Activated gamma-delta T cell treated with anti-CD3 and anti-CD28 coated beads, Interleukin-2, amount 50 U/mL, for 16 hours (primary cell): ENCODE results near the gene ENTREP3.
"Not testable (repeated sequence)": the region's sequence is repeated elsewhere in the genome, so short reads cannot be mapped to it uniquely, and the experiment has no call there.

Source experiments
- DNase-seq: peaks from one replicate; pipeline ENCODE4 v3.0.0-alpha.2; 2020; ENCODE audit warnings: low read depth

Gene ENTREP3, protein sequence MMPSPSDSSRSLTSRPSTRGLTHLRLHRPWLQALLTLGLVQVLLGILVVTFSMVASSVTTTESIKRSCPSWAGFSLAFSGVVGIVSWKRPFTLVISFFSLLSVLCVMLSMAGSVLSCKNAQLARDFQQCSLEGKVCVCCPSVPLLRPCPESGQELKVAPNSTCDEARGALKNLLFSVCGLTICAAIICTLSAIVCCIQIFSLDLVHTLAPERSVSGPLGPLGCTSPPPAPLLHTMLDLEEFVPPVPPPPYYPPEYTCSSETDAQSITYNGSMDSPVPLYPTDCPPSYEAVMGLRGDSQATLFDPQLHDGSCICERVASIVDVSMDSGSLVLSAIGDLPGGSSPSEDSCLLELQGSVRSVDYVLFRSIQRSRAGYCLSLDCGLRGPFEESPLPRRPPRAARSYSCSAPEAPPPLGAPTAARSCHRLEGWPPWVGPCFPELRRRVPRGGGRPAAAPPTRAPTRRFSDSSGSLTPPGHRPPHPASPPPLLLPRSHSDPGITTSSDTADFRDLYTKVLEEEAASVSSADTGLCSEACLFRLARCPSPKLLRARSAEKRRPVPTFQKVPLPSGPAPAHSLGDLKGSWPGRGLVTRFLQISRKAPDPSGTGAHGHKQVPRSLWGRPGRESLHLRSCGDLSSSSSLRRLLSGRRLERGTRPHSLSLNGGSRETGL

DNA sequence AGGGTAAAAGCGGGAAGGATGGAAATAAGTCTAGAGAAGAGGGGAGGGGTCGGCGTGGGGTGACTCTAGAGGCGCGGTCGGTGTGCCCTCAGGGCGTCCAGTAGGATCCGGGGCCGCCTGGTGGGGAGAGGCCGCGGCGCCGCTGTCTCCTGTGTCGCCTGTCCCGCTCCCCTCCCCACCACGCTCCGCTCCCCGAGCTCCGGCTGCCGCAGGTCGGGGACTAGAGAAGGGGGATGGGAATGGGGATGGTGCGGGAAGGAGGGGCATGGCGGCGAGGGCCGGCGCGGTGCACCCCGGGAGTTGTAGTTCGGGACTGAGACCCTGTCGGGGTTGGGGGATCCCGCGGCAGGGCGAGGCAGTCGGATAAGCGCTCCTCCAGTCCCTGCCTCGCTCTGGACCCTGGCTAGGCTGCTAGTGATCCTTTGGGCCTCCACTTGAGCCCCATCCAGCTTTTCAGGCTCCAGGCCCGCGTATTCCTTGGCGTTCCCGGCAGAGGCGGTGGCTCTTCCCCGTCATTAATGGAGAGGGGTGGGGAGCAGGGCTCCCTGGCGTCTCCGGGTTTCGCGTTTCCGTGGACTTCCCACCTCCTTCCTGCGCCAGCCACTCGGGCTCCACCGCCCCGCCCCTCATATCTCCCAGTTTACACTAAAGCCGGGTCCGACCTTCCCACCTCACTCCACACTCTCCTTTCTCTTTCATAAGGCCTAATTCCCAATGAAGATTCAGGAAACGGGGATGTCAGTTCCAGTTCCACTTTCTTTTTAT, at the start of gene ENTREP3:
Gene ENTREP3, minus strand, starts transcription at position 241 of the 765 bp plus-strand sequence. CDS start 606 bp downstream, outside the sequence.
- peak; percentile 59 for DNase-seq

DNA sequence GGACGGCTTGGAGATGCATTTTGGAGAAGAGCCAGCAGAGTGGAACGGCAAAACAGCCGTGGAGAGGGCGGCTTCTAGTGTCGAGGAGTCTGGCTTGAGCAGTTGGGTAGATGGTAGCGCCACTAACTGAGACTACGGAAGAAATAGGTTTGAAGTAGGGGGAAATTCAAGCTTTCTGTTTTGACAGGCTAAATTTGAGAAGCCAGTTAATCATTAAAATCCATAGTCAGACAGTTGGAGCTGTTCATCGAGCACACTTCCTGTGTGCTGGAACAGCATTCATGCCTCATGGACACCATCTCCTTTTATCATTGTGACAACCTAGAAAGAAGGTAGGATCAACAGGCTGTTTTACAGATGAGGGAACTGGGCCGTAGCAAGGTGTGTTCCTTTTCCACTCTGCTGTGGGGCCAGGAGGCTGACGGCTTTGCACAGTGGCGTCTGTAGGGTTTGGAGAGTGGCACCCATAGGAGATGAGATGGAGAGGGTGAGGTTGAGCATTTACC, 49.3 kb upstream of the ENTREP3 start:
- no peak for DNase-seq

DNA sequence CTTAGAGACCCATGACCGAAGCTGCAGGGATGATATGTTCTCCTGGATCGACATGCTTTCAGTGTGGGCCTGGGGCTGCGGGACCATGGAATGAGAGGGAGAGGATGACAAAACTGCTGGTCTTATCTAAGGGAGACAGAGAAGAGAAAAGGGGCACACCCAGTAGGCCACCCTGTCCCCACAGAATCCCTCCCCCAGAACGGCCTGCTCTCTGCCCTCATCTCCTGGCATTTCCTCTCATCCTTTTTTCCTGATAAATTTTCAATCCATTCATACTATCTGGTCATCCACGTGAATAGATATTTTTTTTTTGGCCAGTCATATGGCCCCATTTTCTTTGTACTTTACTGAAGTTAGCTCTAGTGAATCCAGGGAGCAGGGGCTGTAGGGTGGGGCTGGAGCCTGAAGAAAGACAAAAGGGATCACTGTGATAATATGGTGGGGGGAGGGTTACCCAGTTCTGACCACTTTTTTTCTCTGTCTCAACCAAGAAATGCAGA, 46.1 kb upstream of the ENTREP3 start, which contains the start of gene PKLR:
Gene PKLR, minus strand, starts transcription at position 97 of the 500 bp plus-strand sequence. Its CDS starts 43 bp downstream, at position 54.
- no peak for DNase-seq

DNA sequence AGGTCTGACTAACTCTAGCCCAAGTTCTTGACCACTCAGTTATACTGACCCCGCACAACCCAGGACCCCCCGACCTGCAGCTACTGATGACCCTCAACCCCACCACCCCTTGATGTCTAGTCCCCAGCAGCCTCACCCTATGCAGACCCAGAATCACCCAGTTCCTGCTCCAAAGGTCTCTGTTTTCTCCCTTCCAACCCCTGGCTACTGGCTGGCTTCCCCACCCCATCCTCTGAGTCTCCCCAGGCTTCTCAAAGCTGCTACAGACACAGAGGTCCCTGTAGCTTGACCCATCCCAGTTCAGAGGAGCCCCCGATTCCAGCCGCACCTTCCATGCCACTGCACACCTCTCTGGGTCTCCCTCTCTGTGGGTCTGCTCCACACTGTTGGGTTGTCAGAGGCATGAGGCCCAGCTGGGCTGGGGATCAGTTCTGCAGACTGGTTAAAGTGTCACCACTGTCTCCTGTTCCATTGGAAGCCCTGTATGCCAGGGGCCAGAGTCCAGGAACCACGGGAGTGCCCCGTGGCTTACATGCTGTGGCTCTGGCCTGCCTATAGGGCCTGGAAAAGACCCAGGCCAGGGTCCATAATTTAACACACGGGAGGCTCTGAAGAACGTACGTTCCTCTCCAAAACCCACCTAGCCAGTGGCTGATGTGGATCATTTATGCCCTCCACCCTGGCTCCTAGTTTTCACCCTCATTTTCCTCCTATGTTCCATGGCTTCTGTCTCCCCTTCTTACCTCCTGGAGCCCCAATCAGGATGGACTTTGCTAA, 45.5 kb upstream of the ENTREP3 start:
- DNase-seq, result no peak

DNA sequence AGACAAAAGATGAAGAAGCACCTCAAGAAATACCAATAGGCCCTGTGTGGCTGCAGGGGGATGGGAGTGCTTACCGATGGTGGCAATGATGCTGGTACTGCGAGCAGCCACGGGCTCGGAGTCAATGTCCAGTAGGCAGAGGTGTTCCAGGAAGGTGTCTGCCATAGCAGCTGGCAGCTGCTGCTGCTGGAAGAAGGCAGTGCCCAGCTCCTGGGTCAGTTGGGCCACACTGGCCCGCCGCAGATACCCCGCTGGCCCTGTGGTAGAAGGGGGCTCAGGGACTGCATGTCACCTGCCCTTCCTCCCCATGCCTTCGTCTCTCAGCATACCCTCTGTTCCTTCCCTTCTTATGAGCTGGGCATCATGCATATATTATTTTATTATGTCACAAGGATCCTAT, 44.7 kb upstream of the ENTREP3 start:
- no peak for DNase-seq

DNA sequence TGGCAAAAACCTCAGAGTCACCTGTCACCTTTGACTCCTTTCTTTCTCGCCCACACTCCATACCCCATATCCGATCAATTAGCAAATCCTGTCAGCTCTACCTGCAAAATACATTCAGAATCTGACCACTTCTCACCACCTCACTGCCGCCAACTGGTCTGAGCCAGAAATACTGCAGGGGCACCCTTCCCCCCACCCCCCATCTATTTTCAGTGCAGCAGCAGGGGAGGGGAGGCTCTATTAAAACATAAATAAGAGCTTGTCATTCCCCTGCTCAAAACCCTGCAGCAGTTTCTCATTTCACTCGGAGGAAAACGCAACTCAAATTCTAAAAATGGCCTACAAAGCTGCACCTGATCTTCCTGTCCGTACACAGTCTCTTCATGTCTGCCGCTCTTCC, 42.1 kb upstream of the ENTREP3 start:
- no peak for DNase-seq

DNA sequence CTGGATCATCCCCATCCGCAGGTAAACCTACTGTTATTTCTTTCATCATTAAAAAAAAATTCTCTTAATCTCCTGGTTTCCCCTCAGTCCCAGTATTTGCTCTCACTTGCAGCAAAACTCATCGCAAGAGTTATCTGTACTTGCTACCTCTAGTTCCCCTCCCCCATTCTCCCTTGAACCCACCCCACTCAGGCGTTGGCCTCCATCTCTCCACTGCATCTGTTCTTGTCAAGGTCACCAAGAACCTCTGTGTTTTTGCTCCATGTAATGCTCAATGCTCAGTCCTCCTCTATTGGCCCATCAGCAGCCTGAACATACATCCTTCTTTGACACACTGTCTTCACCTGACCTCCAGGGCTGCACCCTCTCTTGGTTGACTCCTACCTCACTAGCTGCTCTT, 41.4 kb upstream of the ENTREP3 start:
- DNase-seq, result no peak

DNA sequence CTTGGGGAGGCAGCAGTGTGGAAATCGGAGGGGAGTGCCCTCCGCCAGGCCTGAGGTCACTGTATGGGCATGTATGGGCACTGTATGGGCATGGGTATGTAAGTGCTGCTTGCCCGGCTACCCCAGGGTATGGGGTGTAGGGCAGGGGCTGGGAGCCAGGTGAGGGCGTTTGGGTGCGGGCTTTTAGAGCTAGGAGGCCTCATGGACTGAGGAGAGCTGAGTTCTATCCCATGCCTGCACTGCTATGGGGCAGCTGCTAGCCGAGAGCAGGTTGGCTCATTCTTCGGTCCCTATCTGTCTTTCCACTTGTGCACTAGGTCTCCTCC, 40.6 kb upstream of the ENTREP3 start:
- no peak for DNase-seq

DNA sequence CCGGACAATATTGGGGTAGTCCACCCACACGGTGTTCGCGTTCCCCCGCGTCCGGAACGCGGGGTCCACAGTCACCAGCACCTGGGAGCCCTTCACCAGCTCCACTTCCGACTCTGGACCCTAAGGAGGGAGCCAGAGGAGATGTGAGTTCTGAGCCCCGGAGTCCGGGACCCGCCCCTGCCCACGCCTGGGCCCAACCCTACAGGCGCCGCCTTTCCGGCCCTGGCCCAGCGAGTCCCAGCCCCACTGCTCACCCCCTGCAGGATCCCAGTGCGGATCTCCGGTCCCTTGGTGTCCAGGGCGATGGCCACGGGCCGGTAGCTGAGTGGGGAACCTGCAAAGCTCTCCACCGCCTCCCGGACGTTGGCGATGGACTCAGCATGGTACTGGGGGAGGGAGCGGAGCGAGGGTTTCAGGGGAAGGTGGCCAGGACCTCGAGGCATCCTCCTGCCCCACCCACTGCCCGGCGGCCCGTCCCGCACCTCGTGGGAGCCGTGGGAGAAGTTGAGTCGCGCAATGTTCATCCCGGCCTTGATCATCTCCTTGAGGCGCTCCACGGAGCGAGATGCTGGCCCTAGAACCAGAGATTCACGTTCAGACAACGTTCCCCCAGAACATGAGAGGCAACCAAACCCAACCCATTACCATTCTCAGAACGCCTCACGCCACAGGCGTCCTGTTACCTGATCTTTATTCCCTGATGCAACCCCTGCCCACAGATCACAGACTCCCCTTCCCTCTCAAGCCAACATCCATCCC, 40.1 kb upstream of the ENTREP3 start:
- no peak for DNase-seq

DNA sequence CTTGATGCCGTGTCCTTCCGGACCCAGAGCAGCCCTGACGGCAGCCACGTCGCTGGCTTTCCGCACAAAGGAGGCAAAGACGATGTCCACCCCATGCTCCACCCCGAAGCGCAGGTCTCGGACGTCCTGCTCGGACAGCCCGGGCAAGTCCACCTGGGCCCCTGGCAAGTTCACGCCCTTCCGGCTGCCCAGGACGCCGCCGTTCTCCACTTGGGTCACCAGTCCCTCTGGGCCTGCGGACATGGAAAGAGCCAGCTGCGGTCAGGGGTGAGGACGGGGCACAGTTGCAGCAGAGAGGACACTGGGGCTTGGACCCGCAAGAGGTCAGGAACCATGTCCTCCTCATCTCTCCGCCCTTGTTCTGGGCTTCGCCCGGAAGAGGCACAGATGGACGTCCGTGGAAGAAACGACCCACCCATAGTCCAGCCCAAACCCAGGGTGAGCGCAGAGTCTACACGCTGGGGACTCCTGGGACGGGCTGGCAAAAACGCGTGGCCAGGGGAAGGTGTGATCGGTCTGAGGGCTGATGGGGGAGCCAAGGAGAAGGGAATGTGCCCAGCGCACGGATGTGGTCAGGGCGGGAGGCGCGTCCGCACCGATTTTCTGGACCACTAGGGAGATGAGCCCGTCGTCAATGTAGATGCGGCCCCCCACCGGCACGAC, 39.4 kb upstream of the ENTREP3 start:
- DNase-seq, result no peak

DNA sequence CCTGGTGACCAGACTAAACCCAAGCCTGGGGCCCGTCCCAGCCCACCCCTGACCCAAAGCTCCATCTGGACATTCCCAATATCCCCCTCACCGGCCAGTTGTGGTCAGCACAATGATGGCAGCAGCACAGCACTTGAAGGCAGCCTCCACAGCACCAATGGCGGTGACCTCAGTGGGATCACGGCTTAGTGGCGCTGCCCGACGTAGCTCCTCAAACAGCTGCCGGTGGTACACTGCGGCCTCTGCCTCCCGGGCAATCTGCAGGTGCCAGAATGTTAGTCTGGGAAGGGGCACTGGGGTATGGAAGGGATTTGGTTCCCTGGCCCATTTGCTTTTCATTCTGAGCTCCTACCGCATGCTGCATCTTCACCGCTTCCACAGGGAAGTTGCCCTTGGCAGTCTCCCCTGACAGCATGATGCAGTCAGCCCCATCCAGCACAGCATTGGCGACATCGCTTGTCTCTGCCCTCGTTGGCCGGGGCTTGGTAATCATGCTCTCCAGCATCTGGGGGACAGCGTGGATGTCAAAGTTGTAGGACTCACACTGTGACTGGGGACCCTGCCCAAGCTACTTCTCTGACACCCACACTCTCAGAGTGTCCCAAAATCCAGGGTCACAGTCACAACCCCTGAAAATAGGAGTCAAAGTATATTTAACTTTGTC, 37.9 kb upstream of the ENTREP3 start:
- no peak for DNase-seq

DNA sequence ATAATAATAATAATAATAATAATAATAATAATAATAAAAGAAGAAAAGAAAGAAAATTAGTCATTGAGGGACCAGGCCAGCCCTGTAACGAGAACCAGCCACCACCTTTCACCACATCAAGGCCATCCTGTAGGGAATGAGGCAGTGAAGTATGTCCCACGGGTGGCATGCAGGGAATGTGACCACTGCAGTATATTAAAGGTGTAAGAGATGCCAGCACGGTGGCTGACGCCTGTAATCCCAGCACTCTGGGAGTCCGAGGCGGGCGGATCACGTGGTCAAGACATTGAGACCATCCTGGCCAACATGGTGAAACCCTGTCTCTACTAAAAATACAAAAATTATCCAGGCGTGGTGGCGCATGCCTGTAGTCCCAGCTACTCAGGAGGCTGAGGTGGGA, 35.7 kb upstream of the ENTREP3 start:
- DNase-seq, result not testable (repeated sequence)

DNA sequence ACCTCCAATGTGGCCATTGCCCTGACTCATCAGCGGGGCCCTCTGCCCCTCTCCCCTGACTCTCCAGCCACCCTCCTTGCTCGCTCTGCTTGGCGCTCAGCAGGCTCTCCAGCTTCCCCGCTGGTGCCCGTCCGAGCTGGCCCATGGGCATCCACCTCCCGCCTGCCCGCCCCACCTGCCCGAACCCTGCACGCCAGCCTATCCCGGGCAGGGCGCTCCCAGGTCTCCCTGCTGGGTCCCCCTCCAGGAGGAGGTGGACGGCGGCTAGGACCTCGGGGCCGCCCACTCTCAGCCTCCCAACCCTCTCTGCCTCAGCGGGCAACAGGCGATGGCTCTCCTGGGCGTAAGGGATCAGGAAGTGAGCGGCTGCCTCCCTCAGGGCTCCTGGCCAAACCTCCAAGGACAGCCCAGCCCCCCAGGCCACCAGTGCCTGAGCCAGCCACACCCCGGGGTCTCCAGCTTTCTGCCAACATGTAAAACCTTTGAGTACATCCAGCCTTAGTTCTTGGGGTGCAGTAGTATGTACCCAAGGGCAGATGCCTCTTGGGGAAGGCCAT, 32.8 kb upstream of the ENTREP3 start:
- no peak for DNase-seq

DNA sequence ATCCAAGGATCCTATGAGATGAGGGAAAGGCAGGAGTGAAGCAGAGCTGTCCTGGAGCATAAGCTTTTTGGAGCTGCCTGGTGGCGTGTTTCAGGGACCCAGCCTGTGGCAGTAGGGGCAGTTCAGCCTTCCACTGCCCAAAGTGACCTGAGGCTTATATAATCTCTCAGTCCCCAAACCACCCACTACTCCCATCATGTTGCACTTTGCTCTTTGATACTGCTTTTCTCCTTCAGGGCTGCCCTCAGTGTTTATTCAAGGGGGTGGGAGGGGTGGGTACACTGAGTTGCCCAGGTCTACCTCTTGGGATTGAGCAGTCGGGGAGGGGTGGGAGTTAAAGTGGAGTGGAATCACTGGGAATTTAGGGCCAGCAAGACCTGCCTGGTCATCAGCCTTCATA, 31.3 kb upstream of the ENTREP3 start:
- no peak for DNase-seq

DNA sequence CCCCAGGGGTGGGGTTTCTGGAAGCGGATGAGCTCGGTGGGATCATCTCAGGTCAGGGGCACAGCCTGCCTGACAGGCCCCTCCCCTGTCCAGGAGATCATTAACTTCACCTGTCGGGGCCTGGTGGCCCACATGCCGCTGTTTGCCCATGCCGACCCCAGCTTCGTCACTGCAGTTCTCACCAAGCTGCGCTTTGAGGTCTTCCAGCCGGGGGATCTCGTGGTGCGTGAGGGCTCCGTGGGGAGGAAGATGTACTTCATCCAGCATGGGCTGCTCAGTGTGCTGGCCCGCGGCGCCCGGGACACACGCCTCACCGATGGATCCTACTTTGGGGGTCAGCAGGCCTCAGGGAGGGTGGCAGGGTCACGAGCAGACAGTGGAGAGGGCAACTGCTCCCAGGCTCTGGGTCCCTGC, 30.4 kb upstream of the ENTREP3 start:
- no peak for DNase-seq

DNA sequence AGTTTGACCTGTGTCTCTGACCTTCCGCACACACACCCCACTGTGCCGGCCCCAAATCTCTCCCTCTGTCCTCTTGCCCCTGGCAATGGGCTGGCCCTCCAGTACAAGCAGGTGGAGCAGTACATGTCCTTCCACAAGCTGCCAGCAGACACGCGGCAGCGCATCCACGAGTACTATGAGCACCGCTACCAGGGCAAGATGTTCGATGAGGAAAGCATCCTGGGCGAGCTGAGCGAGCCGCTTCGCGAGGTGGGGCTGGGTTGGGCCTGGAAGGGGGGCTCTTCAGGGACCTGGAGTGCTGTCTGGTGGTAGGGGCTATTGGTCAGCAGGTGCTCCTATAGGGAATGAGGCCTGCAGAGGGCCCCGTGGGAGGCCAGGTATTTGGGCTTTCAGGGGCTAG, 29.8 kb upstream of the ENTREP3 start:
- DNase-seq, result no peak

DNA sequence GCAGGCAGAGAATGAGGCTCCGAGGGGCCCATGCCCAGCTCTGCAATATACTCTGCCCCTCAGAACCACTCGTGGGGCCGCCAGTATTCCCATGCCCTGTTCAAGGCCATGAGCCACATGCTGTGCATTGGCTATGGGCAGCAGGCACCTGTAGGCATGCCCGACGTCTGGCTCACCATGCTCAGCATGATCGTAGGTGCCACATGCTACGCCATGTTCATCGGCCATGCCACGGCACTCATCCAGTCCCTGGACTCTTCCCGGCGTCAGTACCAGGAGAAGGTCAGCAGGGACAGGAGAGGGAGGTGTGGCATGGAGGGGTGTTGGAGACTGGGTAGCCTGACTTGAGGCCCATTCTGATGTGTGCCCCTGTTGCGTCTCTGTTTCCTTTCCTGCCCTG, 29.2 kb upstream of the ENTREP3 start:
- DNase-seq, result no peak

DNA sequence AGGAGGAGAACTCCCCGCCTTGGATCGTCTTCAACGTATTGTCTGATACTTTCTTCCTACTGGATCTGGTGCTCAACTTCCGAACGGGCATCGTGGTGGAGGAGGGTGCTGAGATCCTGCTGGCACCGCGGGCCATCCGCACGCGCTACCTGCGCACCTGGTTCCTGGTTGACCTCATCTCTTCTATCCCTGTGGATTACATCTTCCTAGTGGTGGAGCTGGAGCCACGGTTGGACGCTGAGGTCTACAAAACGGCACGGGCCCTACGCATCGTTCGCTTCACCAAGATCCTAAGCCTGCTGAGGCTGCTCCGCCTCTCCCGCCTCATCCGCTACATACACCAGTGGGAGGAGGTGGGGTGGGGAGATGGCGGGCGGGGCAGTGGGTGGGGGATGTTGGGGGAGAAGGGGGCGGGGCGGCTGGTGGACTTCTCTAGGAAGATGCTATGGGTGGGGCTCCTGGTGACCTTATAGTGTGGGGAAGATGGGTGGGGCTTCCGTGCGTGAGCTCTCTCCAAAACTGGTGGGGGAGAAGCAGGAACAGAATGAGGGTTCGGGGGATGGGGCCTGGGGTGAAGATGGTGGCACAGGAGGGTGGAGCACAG, 27.3 kb upstream of the ENTREP3 start:
- DNase-seq, result no peak

DNA sequence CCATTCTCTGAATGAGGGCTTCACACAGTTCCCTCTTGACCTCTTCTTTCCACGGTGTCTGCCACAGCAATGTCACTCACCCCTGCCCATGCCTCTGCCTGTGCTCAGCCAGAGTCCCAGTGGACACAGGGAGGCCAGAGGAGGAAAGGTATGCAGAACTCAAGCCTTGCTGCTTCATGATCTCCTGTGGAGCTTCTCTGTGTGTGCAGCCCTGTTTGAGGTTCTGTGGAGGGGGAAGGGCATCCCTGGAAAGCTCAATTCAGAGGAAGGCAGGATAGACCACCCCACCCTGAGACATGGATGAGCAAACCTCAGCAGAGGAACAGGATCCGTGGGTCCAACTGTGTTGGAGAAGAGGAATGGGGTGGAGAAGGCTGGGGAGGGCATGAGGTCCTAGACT, 24.0 kb upstream of the ENTREP3 start:
- DNase-seq, result no peak
